ENCODE measurements around the gene OTUD3. TPM values are rescaled to one million over a fixed set of nuclear protein-coding genes. Genes with fewer than 3 reads are reported as not detected.

Gene OTUD3
- total RNA-seq, 1 experiment from 2014 or later: 14.7 TPM

DNA sequence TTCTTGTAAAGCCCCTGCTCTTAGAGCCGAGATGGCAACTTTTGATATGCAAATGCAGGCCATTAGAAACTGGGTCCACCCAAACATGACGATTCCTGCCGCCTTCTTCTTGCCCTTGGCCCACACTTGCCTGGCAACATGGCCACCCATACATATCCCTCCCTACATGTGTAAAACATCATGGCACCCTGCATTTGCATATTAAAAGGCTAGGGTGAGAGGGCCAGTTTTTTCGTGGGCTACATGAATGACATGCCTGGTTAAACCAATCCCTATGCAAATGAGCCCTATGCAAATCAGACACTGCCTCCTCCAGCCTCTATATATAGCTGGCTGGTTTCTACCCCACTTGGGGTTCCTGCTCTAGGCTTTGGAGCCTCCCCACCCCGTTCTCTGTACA is 78.4 kb downstream of the OTUD3 start:
- Mint-ChIP-seq H3K4me1 (ENCODE audit: low read depth, unreplicated experiment) (no peaks in the 10 kb centered on the region), H3K4me3 (ENCODE audit: low read depth, unreplicated experiment) (no peak overlapping the region), H3K9me3 (ENCODE audit: low read depth, unreplicated experiment) (peaks cover 8% of the 10 kb centered on the region), H3K27me3 (ENCODE audit: unreplicated experiment) (peaks cover 58% of the 10 kb centered on the region), H3K36me3 (ENCODE audit: insufficient read depth, unreplicated experiment) (no peaks in the 10 kb centered on the region), H3K27ac (ENCODE audit: unreplicated experiment) (no peak overlapping the region)
- no TSS peak for BruUV-seq (replicated peaks)
- TF ChIP-seq CTCF (IDR thresholded peaks at IDR 0.05; ENCODE audit: unreplicated experiment): no peak
- intact Hi-C loops (cut with micrococcal nuclease; ENCODE audit: unreplicated experiment): no loop called here
- CTCF ChIA-PET: no interaction called here
- DNase-seq: no peak

Other genes with a start within 250 kb of the OTUD3 start
- 100 and 112 TPM in 2 replicates for gene NBL1, start 238.1 kb upstream of the OTUD3 start, total RNA-seq (2022)
- gene HTR6, start 217.5 kb upstream of the OTUD3 start, total RNA-seq (2022): not detected in 2 replicates
- gene TMCO4, start 82.5 kb upstream of the OTUD3 start, total RNA-seq (2022): 12.0 and 13.5 TPM in 2 replicates
- gene RNF186, start 67.1 kb upstream of the OTUD3 start, total RNA-seq (2022): not detected in 2 replicates
- gene PLA2G2E, start 41.2 kb downstream of the OTUD3 start, total RNA-seq (2022): not detected in 2 replicates
- not detected in 2 replicates for gene PLA2G2A, start 97.2 kb downstream of the OTUD3 start, total RNA-seq (2022)
- not detected in 2 replicates for gene PLA2G5, start 187.8 kb downstream of the OTUD3 start, total RNA-seq (2022)
- gene PLA2G2D, start 237.1 kb downstream of the OTUD3 start, total RNA-seq (2022): not detected in 2 replicates